Activated T-cell treated with anti-CD3 and anti-CD28 coated beads, Interleukin-2, amount 50 U/mL, for 4 hours (primary cell): Measurements from ENCODE around the gene TRIOBP. TPM values are rescaled to one million over a fixed set of nuclear protein-coding genes. Genes with fewer than 3 reads are reported as not detected.

Experiments
- ATAC-seq, 2 donors: fragments of 200-7000 bp; cut with Tn5 transposase; one replicate each; pipeline ENCODE4 v1.10.0; 2021
- DNase-seq: peaks from one replicate; pipeline ENCODE4 v3.0.0-alpha.2; 2020
- H3K27me3 Mint-ChIP-seq: one replicate; pipeline ENCODE4 v1.8.0; 2021; ENCODE audit warnings: low read depth, mixed read lengths
- H3K36me3 Mint-ChIP-seq: one replicate; pipeline ENCODE4 v1.8.0; 2022; ENCODE audit warnings: mixed read lengths; ENCODE audit not compliant: insufficient read depth
- H3K4me1 Mint-ChIP-seq: one replicate; pipeline ENCODE4 v1.8.0; 2021; ENCODE audit warnings: low read depth, mixed read lengths
- H3K4me3 Mint-ChIP-seq: one replicate; pipeline ENCODE4 v1.8.0; 2021; ENCODE audit warnings: mild to moderate bottlenecking, moderate library complexity, mixed read lengths
- H3K9me3 Mint-ChIP-seq: one replicate; pipeline ENCODE4 v1.8.0; 2021; ENCODE audit warnings: mixed read lengths
- total RNA-seq, 3 donors: library from RNA; stranded (reverse); gene quantifications; one replicate each; pipeline ENCODE4 v1.2.1, GENCODE V29; 2021

Gene TRIOBP
- total RNA-seq, 3 donors from 2014 or later, result 14.9 to 19.0 (median 17.2) TPM

DNA sequence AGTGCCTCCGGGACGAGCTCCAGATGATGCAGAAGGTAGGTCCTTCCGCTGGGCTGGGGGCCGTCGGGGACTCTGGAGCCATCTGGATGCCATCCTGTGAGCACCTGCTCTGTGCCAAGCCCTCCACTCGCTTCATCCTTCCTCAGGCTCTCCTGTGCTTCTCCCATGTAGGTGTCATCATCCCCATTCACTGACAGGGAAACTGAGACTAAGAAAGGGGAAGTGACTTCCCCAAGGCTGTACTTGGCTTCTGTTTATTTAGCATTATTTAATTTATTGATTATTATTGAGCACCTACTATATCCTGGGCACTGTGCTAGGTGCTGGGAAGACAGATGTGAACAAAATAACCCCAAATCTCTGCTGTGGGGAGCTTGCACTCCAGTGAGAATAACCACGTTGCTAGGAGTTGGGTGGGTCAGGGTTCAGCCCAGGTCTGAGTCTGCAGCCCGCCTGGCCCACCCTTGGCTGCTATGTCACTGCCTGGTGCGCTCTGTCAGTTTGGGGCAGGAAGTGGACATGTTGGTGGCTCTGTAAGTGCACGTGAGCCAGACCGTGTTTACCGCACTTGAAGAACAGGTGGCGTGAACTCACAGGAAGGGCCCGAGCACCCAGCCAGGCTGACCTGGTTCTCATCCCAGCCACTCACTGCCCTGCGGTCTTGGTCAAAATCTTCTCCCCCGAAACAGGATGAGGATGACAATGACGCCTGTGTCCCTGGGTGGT lies 75.0 kb downstream of the TRIOBP start:
- no peaks in the 10 kb centered on the region for H3K27me3 Mint-ChIP-seq
- no peaks in the 10 kb centered on the region for H3K4me1 Mint-ChIP-seq
- no peak overlapping the region for H3K4me3 Mint-ChIP-seq
- peaks cover 3% of the 10 kb centered on the region for H3K36me3 Mint-ChIP-seq
- DNase-seq (no peak), ATAC-seq (no peak)
- H3K9me3 Mint-ChIP-seq, result no peaks in the 10 kb centered on the region

DNA sequence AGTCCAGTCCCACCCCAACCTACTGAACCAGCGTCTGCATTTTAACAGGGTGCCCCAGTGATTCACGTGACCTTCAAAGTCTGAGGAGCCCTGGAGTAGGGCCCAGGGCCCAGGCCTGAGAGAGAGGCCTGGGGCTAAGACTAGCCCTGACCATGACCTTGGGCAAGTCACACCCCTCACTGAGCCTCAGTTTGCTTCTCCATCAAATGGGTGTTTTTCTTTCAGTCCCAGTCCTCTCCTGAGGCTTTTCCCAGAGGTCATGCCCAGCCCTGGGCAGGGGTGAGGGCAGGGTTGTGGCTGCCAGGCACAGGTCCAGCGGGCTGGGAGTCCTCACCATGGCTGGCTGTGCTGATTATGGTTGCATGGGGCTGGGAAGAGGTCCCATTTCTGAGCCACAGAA lies 77.9 kb downstream of the TRIOBP start:
- ATAC-seq, result no peak
- H3K27me3 Mint-ChIP-seq, result no peaks in the 10 kb centered on the region
- H3K36me3 Mint-ChIP-seq, result peaks cover 3% of the 10 kb centered on the region
- DNase-seq, result no peak
- no peak overlapping the region for H3K4me3 Mint-ChIP-seq
- H3K9me3 Mint-ChIP-seq, result no peaks in the 10 kb centered on the region
- H3K4me1 Mint-ChIP-seq, result no peaks in the 10 kb centered on the region

DNA sequence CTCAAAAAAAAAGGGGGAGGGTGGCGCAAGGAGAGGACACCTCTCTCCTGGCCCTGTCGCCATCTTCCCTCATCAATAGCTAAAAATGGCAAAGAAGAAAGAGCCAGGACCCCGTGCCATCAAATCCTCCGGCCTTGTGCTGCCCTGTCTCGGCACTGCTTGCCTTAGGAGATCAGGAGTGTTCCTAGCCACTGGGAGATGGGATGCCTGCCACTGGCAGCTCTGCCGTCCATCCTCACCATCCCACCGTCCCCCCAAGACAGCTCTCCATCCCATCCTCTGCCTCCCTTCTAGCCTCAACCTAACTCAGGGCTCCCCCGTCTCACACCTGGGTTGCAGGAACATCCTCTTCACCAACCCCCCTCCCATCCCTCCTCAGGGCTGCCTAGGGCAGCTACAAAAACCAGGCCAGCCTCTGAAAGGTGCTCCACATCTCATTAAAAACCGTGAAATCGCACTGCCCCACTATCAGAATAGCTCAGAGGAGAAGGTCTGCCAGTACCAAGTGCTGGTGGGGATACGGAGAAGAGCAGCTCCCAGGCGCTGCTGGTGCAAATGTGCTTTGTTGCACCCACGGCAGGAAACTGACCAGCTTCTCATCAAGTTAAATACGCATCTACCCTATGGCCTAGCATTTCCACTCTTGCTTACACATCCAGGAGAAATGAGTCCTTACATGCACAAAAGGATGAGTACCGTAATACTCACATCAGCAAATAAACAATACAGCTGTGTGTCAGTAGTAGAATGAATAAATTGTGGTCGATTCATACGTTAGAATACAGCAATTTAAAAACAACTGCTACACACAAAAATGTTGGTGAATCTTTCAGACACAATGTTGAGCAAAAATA lies 79.2 kb downstream of the TRIOBP start:
- Mint-ChIP-seq H3K36me3 (peaks cover 3% of the 10 kb centered on the region), H3K4me1 (no peaks in the 10 kb centered on the region), H3K4me3 (no peak overlapping the region), H3K9me3 (no peaks in the 10 kb centered on the region), H3K27me3 (no peaks in the 10 kb centered on the region)
- no peak for DNase-seq
- ATAC-seq, result no peak

DNA sequence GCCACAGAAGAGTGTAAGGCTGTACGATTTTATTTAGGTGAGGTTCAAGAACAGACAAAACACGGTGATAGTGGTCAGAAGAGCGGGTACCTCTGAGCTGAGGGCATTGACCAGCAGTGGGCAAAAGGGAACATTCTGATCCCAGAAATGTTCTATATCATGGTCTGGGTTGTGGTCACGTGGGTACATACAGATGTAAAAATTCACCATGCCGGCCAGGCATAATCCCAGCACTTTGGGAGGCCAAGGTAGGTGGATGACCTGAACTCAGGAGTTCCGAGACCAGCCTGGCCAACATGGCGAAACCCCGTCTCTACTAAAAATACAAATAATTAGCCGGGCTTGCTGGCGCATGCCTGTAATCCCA lies 79.8 kb downstream of the TRIOBP start:
- H3K27me3 Mint-ChIP-seq, result no peaks in the 10 kb centered on the region
- peaks cover 3% of the 10 kb centered on the region for H3K36me3 Mint-ChIP-seq
- no peaks in the 10 kb centered on the region for H3K9me3 Mint-ChIP-seq
- DNase-seq, result no peak
- H3K4me3 Mint-ChIP-seq, result no peak overlapping the region
- ATAC-seq, result no peak
- no peaks in the 10 kb centered on the region for H3K4me1 Mint-ChIP-seq

DNA sequence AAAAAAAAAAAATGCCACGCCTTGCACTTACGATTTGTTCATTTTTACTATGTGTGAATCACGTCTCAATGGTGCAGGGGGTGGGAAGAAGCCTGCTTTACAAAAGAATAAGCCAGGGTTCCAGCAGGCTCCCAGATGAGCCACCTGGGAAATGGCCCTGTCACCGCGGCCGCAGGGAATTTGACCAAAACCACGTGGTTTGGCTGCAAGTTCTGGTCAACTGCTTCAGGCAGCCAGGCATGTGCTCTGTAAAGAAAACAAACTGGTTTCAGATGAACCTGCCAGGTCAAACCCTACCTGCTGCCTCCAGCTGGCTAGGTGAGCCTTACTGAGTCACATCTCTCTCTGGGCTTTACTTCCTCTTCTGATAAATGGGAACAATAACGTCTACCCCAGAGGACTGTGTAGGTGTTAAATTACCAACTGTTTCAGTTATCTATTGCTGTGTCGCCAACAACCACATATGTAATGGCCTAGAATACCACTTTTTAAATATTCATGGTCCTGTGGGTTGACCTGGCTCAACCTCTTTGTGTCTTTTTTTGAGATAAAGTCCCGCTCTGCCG lies 80.4 kb downstream of the TRIOBP start:
- Mint-ChIP-seq H3K4me1 (no peaks in the 10 kb centered on the region), H3K36me3 (peaks cover 3% of the 10 kb centered on the region), H3K4me3 (no peak overlapping the region), H3K9me3 (no peaks in the 10 kb centered on the region), H3K27me3 (no peaks in the 10 kb centered on the region)
- DNase-seq (no peak), ATAC-seq (no peak)

DNA sequence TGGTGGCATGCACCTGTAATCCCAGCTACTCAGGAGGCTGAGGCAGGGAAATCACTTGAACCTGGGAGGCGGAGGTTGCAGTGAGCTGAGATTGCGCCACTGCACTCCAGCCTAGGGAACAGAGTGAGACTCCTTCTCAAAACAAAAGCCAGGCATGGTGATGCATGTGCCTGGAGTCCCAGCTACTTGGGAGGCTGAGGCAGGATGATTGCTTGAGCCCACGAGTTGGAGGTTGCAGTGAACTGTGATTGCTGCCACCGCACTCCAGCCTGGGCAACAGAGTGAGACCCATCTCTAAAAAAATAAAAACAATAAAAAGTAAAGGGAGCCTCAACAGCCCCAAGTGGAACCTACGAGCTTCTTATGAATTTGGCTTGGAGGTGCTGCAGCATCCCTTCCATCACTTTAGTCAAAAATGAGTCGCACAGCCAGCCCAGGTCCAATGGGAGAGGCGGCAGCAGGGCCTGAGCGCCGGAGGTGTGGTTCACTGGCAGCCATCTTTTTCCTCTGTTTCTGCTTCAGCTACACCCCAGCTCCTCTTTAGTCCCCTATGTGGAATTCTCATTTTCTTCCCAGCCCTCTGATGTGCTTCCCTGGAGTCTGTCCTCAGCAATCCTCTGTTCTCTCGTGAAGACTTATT lies 81.6 kb downstream of the TRIOBP start:
- DNase-seq (no peak), ATAC-seq (no peak)
- H3K36me3 Mint-ChIP-seq, result no peaks in the 10 kb centered on the region
- H3K9me3 Mint-ChIP-seq, result no peaks in the 10 kb centered on the region
- H3K4me1 Mint-ChIP-seq, result no peaks in the 10 kb centered on the region
- no peaks in the 10 kb centered on the region for H3K27me3 Mint-ChIP-seq
- H3K4me3 Mint-ChIP-seq, result no peak overlapping the region

DNA sequence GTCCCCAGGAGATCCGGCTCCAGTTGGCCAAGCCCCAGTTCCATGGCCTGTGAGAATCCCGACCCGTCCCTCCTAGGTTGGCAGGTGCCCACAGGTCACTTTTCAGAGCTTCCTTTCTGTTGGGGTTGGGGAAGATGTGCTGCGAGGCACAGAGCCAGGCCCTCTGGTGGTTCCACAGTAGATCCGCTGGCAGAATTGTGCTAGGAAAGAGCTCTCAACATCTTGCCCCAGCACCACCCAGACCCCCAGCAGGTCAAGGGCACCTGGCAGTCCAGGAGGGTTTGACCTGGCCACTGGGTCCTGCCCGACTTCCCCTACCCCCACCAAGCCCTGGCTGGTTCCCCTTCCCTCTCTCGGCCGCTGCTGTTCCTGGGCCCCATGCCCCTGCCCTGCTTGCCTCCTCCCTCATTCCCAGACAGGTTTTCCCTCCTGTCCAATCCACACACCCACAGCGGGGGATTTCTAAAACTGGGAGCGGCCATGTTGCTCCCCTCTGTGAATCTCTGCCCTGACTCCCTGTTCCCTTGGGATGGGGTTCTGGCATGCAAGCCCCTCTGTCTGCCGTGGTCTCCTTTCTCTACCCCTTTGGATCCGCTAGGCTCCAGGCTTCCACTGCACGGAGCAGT lies 84.7 kb downstream of the TRIOBP start:
- Mint-ChIP-seq H3K27me3 (peaks cover 7% of the 10 kb centered on the region), H3K36me3 (no peaks in the 10 kb centered on the region), H3K4me3 (no peak overlapping the region), H3K4me1 (no peaks in the 10 kb centered on the region), H3K9me3 (no peaks in the 10 kb centered on the region)
- no peak for ATAC-seq
- no peak for DNase-seq

DNA sequence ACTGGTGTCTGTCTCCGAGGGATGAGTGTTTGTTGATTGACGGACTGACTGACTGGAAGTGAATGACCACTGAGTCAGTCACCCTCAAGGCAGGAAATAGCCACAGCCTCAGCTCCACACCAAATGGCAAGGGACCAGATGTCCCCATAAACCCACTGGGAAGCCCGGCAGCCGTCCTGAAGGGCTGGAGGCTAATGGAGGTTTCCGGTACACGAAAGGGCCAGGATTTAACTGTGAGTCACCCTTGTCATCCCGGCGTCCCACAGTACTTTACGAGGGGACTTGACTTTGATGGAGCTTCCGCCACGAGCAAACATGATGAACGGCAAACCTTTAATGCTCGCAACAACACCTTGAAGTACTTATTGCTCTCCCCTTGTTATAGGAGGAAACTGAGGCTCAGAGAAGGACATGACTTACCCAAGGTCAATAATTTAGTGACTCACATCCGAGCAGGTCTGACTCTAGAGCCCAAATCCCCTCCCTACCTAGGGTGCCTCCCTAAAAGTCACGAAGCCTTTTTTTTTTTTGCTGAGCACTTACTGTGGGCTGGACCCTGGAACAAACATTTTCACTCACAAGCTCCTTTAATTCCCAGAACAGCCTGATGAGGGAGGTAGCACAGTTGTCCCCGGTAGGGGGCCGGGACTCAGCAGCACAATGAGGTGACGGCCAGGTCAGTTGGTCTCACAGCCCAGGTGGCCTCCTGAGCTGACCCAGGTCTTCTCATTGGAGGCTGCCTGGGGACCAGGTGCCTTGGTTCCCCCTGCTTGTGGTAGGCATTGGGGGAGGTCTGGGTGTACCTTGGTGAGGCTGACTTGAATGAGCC lies 85.7 kb downstream of the TRIOBP start:
- no peak for ATAC-seq
- DNase-seq, result no peak
- Mint-ChIP-seq H3K4me1 (no peaks in the 10 kb centered on the region), H3K27me3 (peaks cover 7% of the 10 kb centered on the region), H3K36me3 (no peaks in the 10 kb centered on the region), H3K4me3 (no peak overlapping the region), H3K9me3 (no peaks in the 10 kb centered on the region)

DNA sequence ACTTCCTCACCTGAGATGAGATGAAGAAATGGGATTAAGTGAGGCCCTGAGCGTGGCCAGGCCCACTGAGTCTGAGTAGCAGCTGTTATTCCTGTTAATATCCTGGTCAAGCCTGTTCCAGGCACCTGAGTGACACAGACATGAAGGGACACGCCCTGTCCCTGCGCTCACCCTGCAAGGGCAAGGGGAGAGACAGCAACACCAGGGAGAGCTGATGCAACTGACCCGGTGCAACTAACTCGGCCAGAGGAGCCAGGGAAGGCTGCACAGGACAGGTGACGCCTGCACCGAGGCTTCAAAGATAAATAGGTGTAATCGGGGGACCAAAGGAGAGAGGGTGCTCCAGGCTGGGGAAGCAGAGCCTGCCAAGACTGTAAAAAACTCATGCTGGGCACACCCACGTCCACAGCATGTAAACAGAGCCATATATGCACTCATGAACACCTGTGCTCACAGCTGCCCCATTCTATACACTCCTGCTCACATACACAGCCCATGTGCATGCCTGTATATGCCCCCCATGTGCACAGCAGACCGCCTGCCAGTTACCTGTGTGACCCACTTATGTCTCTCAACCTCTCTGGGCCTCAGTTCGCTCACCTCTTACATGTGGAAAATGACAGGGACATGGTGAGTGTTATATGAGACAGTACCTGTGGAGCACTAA lies 88.1 kb downstream of the TRIOBP start:
- peaks cover 9% of the 10 kb centered on the region for H3K27me3 Mint-ChIP-seq
- ATAC-seq (no peak), DNase-seq (no peak)
- no peaks in the 10 kb centered on the region for H3K4me1 Mint-ChIP-seq
- no peaks in the 10 kb centered on the region for H3K36me3 Mint-ChIP-seq
- no peak overlapping the region for H3K4me3 Mint-ChIP-seq
- no peaks in the 10 kb centered on the region for H3K9me3 Mint-ChIP-seq

DNA sequence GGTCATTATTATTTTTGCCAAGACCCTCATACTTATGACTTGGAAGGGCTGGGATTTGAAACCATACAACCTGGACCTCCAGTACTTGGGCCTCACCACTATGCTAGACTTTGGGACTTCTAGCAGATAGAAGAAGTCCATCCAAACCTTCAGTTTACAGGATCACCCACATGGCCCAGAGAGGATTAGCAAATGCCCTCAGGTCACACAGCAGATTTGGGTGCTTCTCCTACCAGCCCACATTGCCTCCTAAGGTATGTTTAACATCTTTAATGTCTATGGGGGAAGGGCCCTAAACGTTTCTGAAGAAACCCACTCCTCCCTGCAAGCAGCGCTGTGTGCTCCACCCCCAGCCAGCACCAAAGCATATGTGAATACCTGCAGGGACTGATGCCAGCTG lies 93.4 kb downstream of the TRIOBP start:
- DNase-seq (no peak), ATAC-seq (no peak)
- H3K4me1 Mint-ChIP-seq, result no peaks in the 10 kb centered on the region
- no peaks in the 10 kb centered on the region for H3K9me3 Mint-ChIP-seq
- H3K4me3 Mint-ChIP-seq, result no peak overlapping the region
- no peaks in the 10 kb centered on the region for H3K36me3 Mint-ChIP-seq
- peaks cover 8% of the 10 kb centered on the region for H3K27me3 Mint-ChIP-seq

DNA sequence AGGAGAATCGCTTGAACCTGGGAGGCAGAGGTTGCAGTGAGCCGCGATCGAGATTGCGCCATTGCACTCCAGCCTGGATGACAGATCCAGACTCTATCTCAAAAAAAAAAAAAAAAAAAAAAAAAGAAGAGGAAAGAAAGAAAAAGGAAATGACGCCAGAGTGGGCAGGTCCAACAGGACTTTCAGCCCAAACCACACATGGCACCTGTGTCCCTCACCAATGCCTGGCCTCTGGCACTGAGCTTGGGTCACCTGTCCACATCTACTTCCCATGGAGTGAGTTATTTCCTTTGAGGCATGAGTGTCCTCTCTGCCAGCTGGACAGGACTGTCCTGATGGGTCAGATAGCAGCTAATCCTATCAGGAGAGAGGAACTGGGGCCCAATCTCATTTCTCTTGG lies 95.6 kb downstream of the TRIOBP start:
- no peaks in the 10 kb centered on the region for H3K9me3 Mint-ChIP-seq
- no peak for ATAC-seq
- no peak for DNase-seq
- peaks cover 2% of the 10 kb centered on the region for H3K27me3 Mint-ChIP-seq
- H3K4me1 Mint-ChIP-seq, result no peaks in the 10 kb centered on the region
- H3K4me3 Mint-ChIP-seq, result no peak overlapping the region
- no peaks in the 10 kb centered on the region for H3K36me3 Mint-ChIP-seq

DNA sequence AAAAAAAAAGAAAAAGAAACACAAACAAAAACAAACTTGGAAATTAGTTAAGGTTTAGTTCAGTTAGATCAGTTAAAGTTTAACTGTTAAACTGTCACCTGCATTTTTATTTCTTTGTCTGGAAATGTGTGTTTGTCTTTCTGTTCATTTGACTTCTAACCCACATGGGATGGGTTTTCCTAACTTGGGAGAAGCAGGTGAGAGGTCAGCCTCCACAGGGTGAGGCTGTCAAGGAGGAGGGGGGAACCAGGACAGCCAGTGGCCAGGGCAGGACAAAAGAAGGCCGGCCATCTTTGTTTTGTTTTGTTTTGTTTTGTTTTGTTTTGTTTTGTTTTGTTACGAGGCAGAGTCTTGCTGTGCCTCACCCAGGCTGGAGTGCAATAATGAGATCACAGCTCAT lies 97.5 kb downstream of the TRIOBP start:
- H3K27me3 Mint-ChIP-seq, result no peaks in the 10 kb centered on the region
- no peak for DNase-seq
- no peaks in the 10 kb centered on the region for H3K4me1 Mint-ChIP-seq
- no peak for ATAC-seq
- H3K9me3 Mint-ChIP-seq, result no peaks in the 10 kb centered on the region
- no peak overlapping the region for H3K4me3 Mint-ChIP-seq
- H3K36me3 Mint-ChIP-seq, result no peaks in the 10 kb centered on the region

DNA sequence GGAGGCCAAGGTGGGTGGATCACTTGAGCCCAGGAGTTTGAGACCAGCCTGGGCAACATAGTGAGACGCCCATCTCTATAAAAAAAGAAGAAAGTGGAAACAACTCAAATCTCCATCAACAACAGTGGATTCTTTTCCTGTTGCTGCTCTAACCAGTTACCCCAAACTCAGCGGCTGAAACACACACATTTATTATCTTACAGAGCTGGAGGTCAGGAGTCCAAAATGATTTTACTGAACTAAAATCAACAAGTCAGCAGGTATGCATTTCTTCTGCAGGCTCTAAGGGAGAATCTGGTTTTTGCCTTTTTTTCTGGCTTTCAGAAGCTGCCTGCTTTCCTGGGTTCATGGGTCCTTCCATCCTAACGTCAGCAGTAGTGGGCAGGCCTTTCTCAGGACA lies 99.2 kb downstream of the TRIOBP start:
- Mint-ChIP-seq H3K36me3 (no peaks in the 10 kb centered on the region), H3K4me3 (no peak overlapping the region), H3K4me1 (no peaks in the 10 kb centered on the region), H3K9me3 (no peaks in the 10 kb centered on the region), H3K27me3 (peaks cover 3% of the 10 kb centered on the region)
- ATAC-seq, result no peak
- no peak for DNase-seq
